Measurements from ENCODE around the gene FSD1L.
"Not testable (repeated sequence)": the region's sequence is repeated elsewhere in the genome, so short reads cannot be mapped to it uniquely, and the experiment has no call there.

FSD1L gene

DNA sequence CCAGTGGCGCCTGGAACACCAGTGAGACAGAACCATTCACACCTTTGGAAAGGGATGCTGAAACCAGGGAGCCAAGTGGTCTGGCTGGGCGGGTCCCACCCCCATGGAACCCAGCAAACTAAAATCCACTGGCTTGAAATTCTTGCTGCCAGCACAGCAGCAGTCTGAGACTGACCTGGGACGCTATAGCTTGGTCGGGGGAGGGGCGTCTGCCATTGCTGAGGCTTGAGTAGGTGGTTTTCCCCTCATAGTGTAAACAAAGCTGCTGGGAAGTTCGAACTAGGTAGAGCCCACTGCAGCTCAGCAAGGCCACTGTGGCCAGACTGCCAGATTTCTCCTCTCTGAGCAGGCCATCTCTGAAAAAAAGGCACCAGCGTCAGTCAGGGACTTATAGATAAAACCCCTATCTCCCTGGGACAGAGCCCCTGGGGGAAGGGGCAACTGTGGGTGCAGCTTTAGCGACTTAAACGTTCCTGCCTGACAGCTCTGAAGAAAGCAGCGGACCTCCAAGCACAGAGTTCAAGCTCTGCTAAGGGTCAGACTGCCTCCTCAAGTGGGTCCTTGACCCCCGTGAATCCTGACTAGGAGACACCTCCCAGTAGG is 68.1 kb downstream of the FSD1L start:
- TF ChIP-seq CTCF (IDR thresholded peaks at IDR 0.05; ENCODE audit: insufficient read depth, missing control alignments) = no peak
- no peak for FAIRE-seq
- DNase-seq (ENCODE audit: insufficient read length, low spot score) = no peak

DNA sequence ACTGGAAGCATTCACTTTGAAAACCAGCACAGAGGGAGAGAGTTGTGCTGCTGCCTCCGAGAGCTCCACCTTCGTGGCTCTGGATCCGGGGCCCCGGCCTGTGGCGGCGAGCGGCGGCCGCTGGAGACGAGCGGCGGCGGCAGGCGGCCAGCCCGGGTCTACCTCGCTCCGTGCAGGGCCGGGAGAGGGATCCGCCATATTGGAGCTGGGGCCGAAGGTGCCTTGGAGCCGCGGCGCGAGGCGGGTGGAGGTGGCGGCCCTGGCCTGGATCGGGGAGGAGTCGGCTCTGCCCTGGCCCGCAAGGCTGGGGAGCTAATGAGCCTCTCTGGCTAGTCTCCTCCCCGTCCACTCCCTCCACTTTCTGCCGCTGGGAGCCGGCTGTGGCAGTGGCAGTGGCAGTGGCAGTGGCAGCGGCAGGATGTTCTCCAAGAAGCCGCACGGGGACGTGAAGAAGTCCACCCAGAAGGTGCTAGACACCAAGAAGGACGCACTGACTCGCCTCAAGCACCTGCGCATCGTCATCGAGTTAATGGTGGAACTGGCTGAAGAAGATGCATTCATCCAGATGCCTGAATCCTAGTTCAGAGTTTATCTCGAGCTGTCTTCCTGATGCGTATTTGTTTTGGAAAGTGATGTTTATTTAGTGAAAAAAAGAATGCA is 72.0 kb downstream of the FSD1L start:
- DNase-seq (ENCODE audit: insufficient read length, low spot score); FAIRE-seq: not testable (repeated sequence)

DNA sequence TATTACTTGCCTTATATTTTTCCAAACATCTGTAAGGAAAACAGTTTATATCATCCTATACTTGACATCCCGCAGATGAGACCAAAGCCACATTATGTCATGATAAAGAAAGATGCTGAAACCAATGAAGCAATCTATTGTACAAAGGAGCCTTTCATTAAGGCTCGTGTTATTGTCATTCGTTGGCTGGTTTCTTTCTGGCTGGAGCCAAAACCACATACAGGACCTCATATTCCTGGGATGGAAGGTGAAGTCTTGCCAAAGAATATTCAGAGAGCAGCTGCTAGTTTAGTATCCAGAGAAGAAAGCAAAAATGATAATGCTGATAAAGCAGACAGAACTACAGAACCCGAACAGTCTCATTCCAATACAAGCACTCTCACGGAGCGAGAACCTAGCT is 73.2 kb downstream of the FSD1L start:
- FAIRE-seq = peak; percentile 80

DNA sequence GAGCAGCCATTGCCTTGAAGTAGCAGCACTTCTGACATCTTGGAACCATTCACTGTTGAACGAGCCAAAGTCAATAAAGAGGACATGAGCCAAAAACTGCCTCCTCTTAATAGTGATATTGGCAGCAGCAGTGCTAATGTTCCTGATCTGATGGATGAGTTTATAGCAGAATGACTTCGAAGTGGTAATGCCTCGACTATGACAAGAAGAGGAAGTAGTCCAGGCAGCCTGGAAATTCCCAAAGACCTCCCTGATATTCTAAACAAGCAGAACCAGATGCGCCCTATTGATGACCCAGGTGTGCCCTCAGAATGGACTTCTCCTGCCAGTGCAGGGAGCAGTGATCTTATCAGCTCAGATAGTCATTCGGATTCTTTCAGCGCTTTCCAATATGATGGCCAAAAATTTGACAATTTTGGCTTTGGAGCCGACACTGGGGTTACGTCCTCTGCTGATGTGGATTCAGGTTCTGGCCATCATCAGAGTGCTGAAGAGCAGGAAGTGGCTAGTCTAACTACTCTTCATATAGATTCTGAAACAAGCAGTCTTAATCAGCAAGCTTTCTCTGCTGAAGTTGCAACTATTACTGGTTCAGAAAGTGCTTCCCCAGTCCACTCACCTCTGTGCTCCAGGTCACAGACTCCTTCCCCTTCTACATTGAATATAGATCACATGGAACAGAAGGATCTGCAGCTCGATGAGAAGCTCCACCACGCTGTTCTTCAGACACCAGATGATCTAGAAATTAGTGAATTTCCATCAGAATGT is 75.0 kb downstream of the FSD1L start:
- FAIRE-seq = not testable (repeated sequence)

More for the DNA sequence above, 73.2 kb downstream of the FSD1L start:
- not testable (repeated sequence) for DNase-seq (ENCODE audit: insufficient read length, low spot score)

DNA sequence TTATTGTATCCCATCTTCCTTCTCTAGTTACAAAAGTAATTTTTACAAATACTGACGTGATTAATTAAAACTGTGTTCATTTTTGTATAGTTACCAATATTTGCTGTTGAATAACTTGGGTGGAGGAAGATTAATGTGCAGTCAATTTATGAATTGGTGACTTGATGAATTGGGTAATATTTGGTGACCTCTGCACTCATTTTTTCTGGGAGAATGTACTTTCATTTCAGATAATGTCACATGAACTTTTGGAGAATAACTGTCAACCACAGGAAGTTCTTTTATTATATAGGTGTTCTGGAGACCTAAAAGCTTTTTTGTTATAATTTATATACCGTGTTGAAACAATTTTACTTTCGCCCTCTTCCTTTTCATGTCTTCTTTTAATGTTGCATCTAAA is 83.7 kb downstream of the FSD1L start:
- DNase-seq (ENCODE audit: insufficient read length, low spot score) = no peak
- no peak for TF ChIP-seq CTCF (IDR thresholded peaks at IDR 0.05; ENCODE audit: insufficient read depth, missing control alignments)
- FAIRE-seq = no peak

More for the DNA sequence above, 75.0 kb downstream of the FSD1L start:
- not testable (repeated sequence) for DNase-seq (ENCODE audit: insufficient read length, low spot score)

GRCh38 chr9:105535920-105536668 is 88.3 kb downstream of the FSD1L start:
- no peak for TF ChIP-seq CTCF (IDR thresholded peaks at IDR 0.05; ENCODE audit: insufficient read depth, missing control alignments)
- FAIRE-seq = no peak
- no peak for DNase-seq (ENCODE audit: insufficient read length, low spot score)

DNA sequence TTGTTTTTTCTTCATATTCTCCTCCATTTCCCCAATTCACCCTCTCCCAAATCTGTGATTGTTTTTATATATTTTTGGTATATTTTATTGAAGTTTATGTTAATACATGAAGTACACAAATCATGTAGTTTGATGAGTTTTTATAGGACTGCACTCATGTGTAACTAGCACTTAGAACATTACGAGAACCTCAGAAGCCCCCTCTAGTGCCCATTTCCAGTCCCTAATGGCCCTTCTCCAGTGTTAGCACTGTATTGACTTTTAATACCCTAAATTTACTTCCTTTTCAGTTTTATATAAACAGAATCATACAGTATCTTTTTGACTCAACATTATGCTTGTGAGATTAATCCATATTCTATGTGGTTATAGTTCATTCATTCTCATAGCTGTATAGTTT is 91.6 kb downstream of the FSD1L start:
- FAIRE-seq (no peak), DNase-seq (ENCODE audit: insufficient read length, low spot score) (no peak)
- TF ChIP-seq CTCF (IDR thresholded peaks at IDR 0.05; ENCODE audit: insufficient read depth, missing control alignments) = no peak

DNA sequence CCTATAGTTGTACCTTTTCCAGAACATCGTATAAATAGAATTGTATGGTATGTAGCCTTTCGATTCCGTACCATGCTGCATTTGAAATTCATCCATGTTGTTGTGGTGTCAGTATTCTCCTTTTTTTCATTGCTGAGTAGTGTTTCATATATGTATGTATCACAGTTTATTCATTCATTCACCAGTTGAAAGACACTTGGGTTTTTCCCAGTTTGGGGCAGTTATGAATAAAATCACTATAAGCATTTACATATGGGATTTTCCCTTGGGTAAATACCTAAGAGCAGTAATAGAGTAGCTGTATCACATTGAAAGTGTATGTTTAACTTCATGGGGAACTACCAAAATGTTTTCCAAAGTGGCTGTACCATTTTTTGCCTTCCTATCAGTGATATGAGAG is 94.0 kb downstream of the FSD1L start:
- TF ChIP-seq CTCF (IDR thresholded peaks at IDR 0.05; ENCODE audit: insufficient read depth, missing control alignments) = no peak
- DNase-seq (ENCODE audit: insufficient read length, low spot score) (no peak), FAIRE-seq (no peak)

All from D721Med (cell line).